C4-2B (cell line): Measurements from ENCODE around the gene GPR27.

Experiments used
- CTCF ChIP-seq: fragments of 450-650 bp; conservative IDR thresholded peaks from 2 replicates; pipeline ENCODE4 v1.5.1; 2017; ENCODE audit warnings: mild to moderate bottlenecking
- ZFX ChIP-seq: fragments of 450-650 bp; IDR thresholded peaks from 2 replicates; pipeline ENCODE4 v1.6.1; 2017

DNA sequence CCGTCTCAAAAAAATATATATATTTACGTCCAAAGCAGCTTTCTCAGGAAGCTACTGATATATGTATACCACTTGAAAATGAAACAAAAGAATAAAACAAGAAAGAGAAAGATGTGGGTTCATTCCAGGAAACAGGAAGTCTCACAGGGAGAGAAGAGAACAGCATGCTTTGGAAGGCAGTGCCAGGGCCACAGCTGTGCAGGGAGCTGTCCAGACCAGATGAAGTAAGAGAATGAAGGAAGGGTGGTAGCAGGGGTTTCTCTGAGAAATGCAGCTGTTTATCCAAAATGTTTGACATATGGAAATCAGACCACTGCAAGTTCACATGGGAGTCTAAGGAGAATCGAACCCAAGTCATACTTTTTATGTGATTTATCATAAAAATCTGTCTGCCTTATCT is 8.9 kb upstream of the GPR27 start:
- TF ChIP-seq CTCF, result no peak
- no peak for TF ChIP-seq ZFX
